ENCODE measurements around the gene ZKSCAN5. TPM values are rescaled to one million over a fixed set of nuclear protein-coding genes. Genes with fewer than 3 reads are reported as not detected.

ZKSCAN5 gene
- total and polyA plus RNA-seq, 2 donors (not counting 1 experiment from before 2014, with no cell fraction given) = 9.6 to 17.5 TPM

GRCh38 chr7:99558306-99559174, 54.1 kb downstream of the ZKSCAN5 start, which contains the start of gene ZNF655:
Gene ZNF655, plus strand, starts transcription at chr7:99558642. Its CDS starts 1,918 bp downstream, at chr7:99560560.
- no peak for TF ChIP-seq EZH2 (IDR thresholded peaks at IDR 0.05; ENCODE audit: low read length, missing control alignments)
- no peak for TF ChIP-seq CTCF (conservative IDR thresholded peaks at IDR 0.05 in 1 of 2, IDR thresholded peaks at IDR 0.05 in 1 of 2; ENCODE audit: low read depth in 1 of 2, low read length in 2 of 2)
- peaks cover 14% of the 10 kb centered on the region for H3K36me3 ChIP-seq (ENCODE audit: control insufficient read depth, insufficient read depth, low read length)
- no peaks in the 10 kb centered on the region for H3K27me3 ChIP-seq (ENCODE audit: control insufficient read depth, insufficient read depth, low read length)
- H3K27ac ChIP-seq (ENCODE audit: insufficient read depth, low read length) = peak within 1 kb of the TSS; percentile 93
- no peaks in the 10 kb centered on the region for H4K20me1 ChIP-seq (ENCODE audit: control insufficient read depth, extremely low read depth, insufficient read depth, low read length)
- peak within 1 kb of the TSS; percentile 85 for H2AFZ ChIP-seq (ENCODE audit: low read length)
- H3K9ac ChIP-seq (ENCODE audit: insufficient read depth, low read length) = peak within 1 kb of the TSS; percentile 99
- no peaks in the 10 kb centered on the region for H3K9me3 ChIP-seq (ENCODE audit: control insufficient read depth, insufficient read depth, low read depth, low read length)
- peak within 1 kb of the TSS; percentile 87 for H3K4me2 ChIP-seq (ENCODE audit: extremely low read depth, insufficient read depth, low read length)
- DNase-seq (ENCODE audit: low read depth in 2 of 2) = peak; percentile 87 to 92
- H3K4me1 ChIP-seq (ENCODE audit: control insufficient read depth, extremely low read depth, insufficient read depth, low read length) = peaks cover 22% of the 10 kb centered on the region
- peaks cover 52% of the 10 kb centered on the region for H3K79me2 ChIP-seq (ENCODE audit: control insufficient read depth, insufficient read depth, low read length)
- peak within 1 kb of the TSS; percentile 77 to 94 (median 86) for H3K4me3 ChIP-seq (replicated peaks in 1 of 4; ENCODE audit: control extremely low read depth in 1 of 4, insufficient read depth in 1 of 4, low read depth in 3 of 4, low read length in 4 of 4)

GRCh38 chr7:99559175-99559915, 54.9 kb downstream of the ZKSCAN5 start:
- Histone ChIP-seq H3K27ac (ENCODE audit: insufficient read depth, low read length) (peak overlapping the region; percentile 93), H4K20me1 (ENCODE audit: control insufficient read depth, extremely low read depth, insufficient read depth, low read length) (no peaks in the 10 kb centered on the region), H3K9me3 (ENCODE audit: control insufficient read depth, insufficient read depth, low read depth, low read length) (no peaks in the 10 kb centered on the region), H3K9ac (ENCODE audit: insufficient read depth, low read length) (peak overlapping the region; percentile 99), H3K4me2 (ENCODE audit: extremely low read depth, insufficient read depth, low read length) (peak overlapping the region; percentile 55), H3K27me3 (ENCODE audit: control insufficient read depth, insufficient read depth, low read length) (no peaks in the 10 kb centered on the region), H3K4me1 (ENCODE audit: control insufficient read depth, extremely low read depth, insufficient read depth, low read length) (peaks cover 27% of the 10 kb centered on the region), H3K36me3 (ENCODE audit: control insufficient read depth, insufficient read depth, low read length) (peaks cover 22% of the 10 kb centered on the region), H3K4me3 (replicated peaks in 1 of 4; ENCODE audit: control extremely low read depth in 1 of 4, insufficient read depth in 1 of 4, low read depth in 3 of 4, low read length in 4 of 4) (peak overlapping the region; percentile 77 to 94 (median 86)), H3K79me2 (ENCODE audit: control insufficient read depth, insufficient read depth, low read length) (peaks cover 60% of the 10 kb centered on the region), H2AFZ (ENCODE audit: low read length) (no peak overlapping the region)
- no peak for TF ChIP-seq EZH2 (IDR thresholded peaks at IDR 0.05; ENCODE audit: low read length, missing control alignments)
- no peak for TF ChIP-seq CTCF (conservative IDR thresholded peaks at IDR 0.05 in 1 of 2, IDR thresholded peaks at IDR 0.05 in 1 of 2; ENCODE audit: low read depth in 1 of 2, low read length in 2 of 2)
- peak in 1 of 2 donors; percentile 50 for DNase-seq (ENCODE audit: low read depth in 2 of 2)
